Measurements from ENCODE around the gene TXNRD2.

GRCh38 chr22:19930551-19931486 lies 10.8 kb downstream of the TXNRD2 start:
- TF ChIP-seq POLR2AphosphoS5 (IDR thresholded peaks at IDR 0.05; ENCODE audit: low read depth, low read length) (no peak), TCF7L2 (IDR thresholded peaks at IDR 0.05; ENCODE audit: low read depth, low read length) (no peak), CTCF (IDR thresholded peaks at IDR 0.05) (no peak), REST (IDR thresholded peaks at IDR 0.05; ENCODE audit: insufficient read depth in 1 of 2, low read depth in 2 of 2, low read length in 1 of 2) (no peak)

Measured in Panc1 (cell line).